ENCODE data around the gene ABITRAM. TPM values are rescaled to one million over a fixed set of nuclear protein-coding genes. Genes with fewer than 3 reads are reported as not detected.
A peak's percentile ranks its signal among the peaks of the same experiment; 100 is the strongest.

ABITRAM gene
- total and polyA plus RNA-seq, 9 donors = 6.3 to 13.4 (median 12.5) TPM

- no peak for DNase-seq
- Histone ChIP-seq H3K36me3 (ENCODE audit: control insufficient read depth, insufficient read depth, low read length) (peaks cover 60% of the 10 kb centered on the region), H3K27me3 (ENCODE audit: control insufficient read depth, insufficient read depth, low read length) (no peaks in the 10 kb centered on the region), H3K4me3 (ENCODE audit: low read length) (no peak overlapping the region), H3K27ac (ENCODE audit: low read length) (no peak overlapping the region), H3K9me3 (replicated peaks; ENCODE audit: control insufficient read depth, low read depth, low read length) (no peaks in the 10 kb centered on the region), H3K4me1 (ENCODE audit: control insufficient read depth, insufficient read depth, low read length) (no peaks in the 10 kb centered on the region)
Observed at GRCh38 chr9:108924466-108924865, 9.7 kb upstream of the ABITRAM start.

DNA sequence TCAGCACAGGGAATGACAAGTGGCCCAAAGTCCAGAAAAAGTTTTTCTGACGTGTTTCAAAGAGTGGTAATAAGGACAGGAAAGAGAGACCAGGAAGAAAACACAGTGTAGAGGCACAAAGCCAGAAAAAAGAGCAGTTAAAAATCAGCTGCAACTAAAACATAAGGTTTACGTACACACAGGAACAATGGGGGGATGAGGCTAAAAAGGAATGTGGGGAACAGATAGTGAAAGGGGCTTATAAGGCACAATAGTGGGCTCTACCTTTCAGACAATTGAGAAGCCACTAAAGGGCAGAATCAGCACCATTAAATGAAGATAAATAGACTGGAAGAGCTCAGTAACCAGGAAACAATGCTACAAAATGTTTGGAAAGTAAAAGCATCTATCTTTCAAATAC is 5.8 kb upstream of the ABITRAM start:
- no peak overlapping the region for H3K27ac ChIP-seq (ENCODE audit: low read length)
- no peaks in the 10 kb centered on the region for H3K27me3 ChIP-seq (ENCODE audit: control insufficient read depth, insufficient read depth, low read length)
- H3K4me3 ChIP-seq (ENCODE audit: low read length) = no peak overlapping the region
- DNase-seq = no peak
- H3K36me3 ChIP-seq (ENCODE audit: control insufficient read depth, insufficient read depth, low read length) = peaks cover 42% of the 10 kb centered on the region
- WGBS (ENCODE audit: insufficient coverage) = 71% methylated on average over 1 of the region's 2 CpGs
- no peaks in the 10 kb centered on the region for H3K9me3 ChIP-seq (replicated peaks; ENCODE audit: control insufficient read depth, low read depth, low read length)
- H3K4me1 ChIP-seq (ENCODE audit: control insufficient read depth, insufficient read depth, low read length) = peaks cover 9% of the 10 kb centered on the region

GRCh38 chr9:108933231-108933717 is 926 bp upstream of the ABITRAM start:
- peak overlapping the region; percentile 97 for H3K4me3 ChIP-seq (ENCODE audit: low read length)
- WGBS (ENCODE audit: insufficient coverage) = under 1% methylated on average over 24 of the region's 25 CpGs
- H3K9me3 ChIP-seq (replicated peaks; ENCODE audit: control insufficient read depth, low read depth, low read length) = no peaks in the 10 kb centered on the region
- peak overlapping the region; percentile 88 for H3K27ac ChIP-seq (ENCODE audit: low read length)
- H3K36me3 ChIP-seq (ENCODE audit: control insufficient read depth, insufficient read depth, low read length) = peaks cover 8% of the 10 kb centered on the region
- peaks cover 13% of the 10 kb centered on the region for H3K4me1 ChIP-seq (ENCODE audit: control insufficient read depth, insufficient read depth, low read length)
- peak; percentile 25 for DNase-seq
- H3K27me3 ChIP-seq (ENCODE audit: control insufficient read depth, insufficient read depth, low read length) = peaks cover 3% of the 10 kb centered on the region

- peak; percentile 95 for DNase-seq
- WGBS (ENCODE audit: insufficient coverage) = under 1% methylated on average over 44 of the region's 48 CpGs
- H3K4me1 ChIP-seq (ENCODE audit: control insufficient read depth, insufficient read depth, low read length) = peaks cover 13% of the 10 kb centered on the region
- peaks cover 3% of the 10 kb centered on the region for H3K27me3 ChIP-seq (ENCODE audit: control insufficient read depth, insufficient read depth, low read length)
- H3K27ac ChIP-seq (ENCODE audit: low read length) = peak within 1 kb of the TSS; percentile 88
- peaks cover 3% of the 10 kb centered on the region for H3K36me3 ChIP-seq (ENCODE audit: control insufficient read depth, insufficient read depth, low read length)
- H3K4me3 ChIP-seq (ENCODE audit: low read length) = peak within 1 kb of the TSS; percentile 97
- no peaks in the 10 kb centered on the region for H3K9me3 ChIP-seq (replicated peaks; ENCODE audit: control insufficient read depth, low read depth, low read length)
Observed at GRCh38 chr9:108933718-108934322, 380 bp upstream of the ABITRAM start, which contains the start of gene ELP1. Gene ELP1, minus strand, starts transcription at chr9:108934124. Its CDS starts 2,978 bp downstream, at chr9:108931146.

DNA sequence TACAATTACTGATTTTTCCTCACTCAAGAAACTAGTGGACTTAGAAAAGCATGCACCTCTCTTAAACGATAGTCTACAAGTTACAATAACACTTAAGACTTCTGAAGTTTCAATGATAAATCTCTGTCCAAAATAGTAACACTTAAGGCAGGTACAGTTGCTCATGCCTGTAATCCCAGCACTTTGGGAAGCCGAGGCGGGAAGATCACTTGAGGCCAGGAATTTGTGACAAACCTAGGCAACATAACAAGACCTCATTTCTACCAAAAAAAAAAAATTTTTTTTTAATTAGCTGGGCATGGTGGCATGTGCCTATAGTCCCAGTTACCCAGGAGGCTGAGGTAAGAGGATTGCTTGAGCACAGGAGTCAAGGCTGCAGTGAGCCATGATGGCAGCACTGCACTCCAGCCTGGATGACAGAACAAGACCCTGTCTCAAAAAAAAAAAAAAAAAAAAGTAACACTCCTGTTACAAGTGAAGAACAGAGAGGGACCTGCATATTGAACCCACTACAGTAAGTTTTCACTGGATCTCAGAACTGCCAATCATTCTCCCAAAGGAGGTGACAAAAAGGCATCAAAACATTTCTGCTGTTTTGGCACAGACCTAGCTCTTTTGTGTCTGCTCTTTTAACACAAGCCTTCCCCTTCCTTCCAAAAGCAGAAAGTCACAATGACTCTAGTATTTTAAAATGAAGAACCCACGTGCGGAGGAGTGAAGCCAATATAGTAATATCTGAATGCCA is 3.5 kb downstream of the ABITRAM start:
- H3K9me3 ChIP-seq (replicated peaks; ENCODE audit: control insufficient read depth, low read depth, low read length) = no peaks in the 10 kb centered on the region
- WGBS (ENCODE audit: insufficient coverage) = 100% methylated on average over 1 of the region's 5 CpGs
- H3K36me3 ChIP-seq (ENCODE audit: control insufficient read depth, insufficient read depth, low read length) = peaks cover 3% of the 10 kb centered on the region
- H3K27ac ChIP-seq (ENCODE audit: low read length) = no peak overlapping the region
- peaks cover 10% of the 10 kb centered on the region for H3K4me1 ChIP-seq (ENCODE audit: control insufficient read depth, insufficient read depth, low read length)
- no peak overlapping the region for H3K4me3 ChIP-seq (ENCODE audit: low read length)
- no peak for DNase-seq
- peaks cover 3% of the 10 kb centered on the region for H3K27me3 ChIP-seq (ENCODE audit: control insufficient read depth, insufficient read depth, low read length)

- Histone ChIP-seq H3K9me3 (replicated peaks; ENCODE audit: control insufficient read depth, low read depth, low read length) (no peaks in the 10 kb centered on the region), H3K27ac (ENCODE audit: low read length) (no peak overlapping the region), H3K4me1 (ENCODE audit: control insufficient read depth, insufficient read depth, low read length) (peaks cover 2% of the 10 kb centered on the region), H3K27me3 (ENCODE audit: control insufficient read depth, insufficient read depth, low read length) (no peaks in the 10 kb centered on the region), H3K36me3 (ENCODE audit: control insufficient read depth, insufficient read depth, low read length) (peaks cover 7% of the 10 kb centered on the region), H3K4me3 (ENCODE audit: low read length) (no peak overlapping the region)
- no CpG with 5 or more reads among the region's 4 CpGs for WGBS (ENCODE audit: insufficient coverage)
- no peak for DNase-seq
Observed at GRCh38 chr9:108939975-108940374, 5.8 kb downstream of the ABITRAM start.

DNA sequence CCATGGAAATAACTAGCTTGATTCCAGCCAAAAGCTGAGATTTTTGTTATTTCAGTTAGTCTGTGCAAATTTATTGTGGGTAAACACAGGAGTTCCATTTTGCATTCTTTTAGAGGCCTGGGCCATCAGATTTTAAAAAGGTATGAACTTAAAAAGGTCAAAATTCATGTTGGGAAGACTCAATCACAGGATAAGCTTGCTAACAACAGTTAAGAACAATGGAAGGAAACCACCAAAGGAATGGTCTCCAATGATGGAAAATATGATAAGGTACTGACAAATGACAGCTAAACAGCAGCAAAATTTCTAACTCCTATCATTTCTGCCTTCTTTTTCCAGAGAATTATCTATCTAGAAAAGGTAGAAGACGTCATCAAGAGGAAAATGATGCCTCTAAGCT is 16.0 kb downstream of the ABITRAM start:
- Histone ChIP-seq H3K27me3 (ENCODE audit: control insufficient read depth, insufficient read depth, low read length) (no peaks in the 10 kb centered on the region), H3K36me3 (ENCODE audit: control insufficient read depth, insufficient read depth, low read length) (peaks cover 3% of the 10 kb centered on the region), H3K4me3 (ENCODE audit: low read length) (no peak overlapping the region), H3K27ac (ENCODE audit: low read length) (no peak overlapping the region), H3K9me3 (replicated peaks; ENCODE audit: control insufficient read depth, low read depth, low read length) (no peaks in the 10 kb centered on the region), H3K4me1 (ENCODE audit: control insufficient read depth, insufficient read depth, low read length) (no peaks in the 10 kb centered on the region)
- DNase-seq = no peak
- WGBS (ENCODE audit: insufficient coverage) = no CpG with 5 or more reads among the region's 1 CpG

- WGBS (ENCODE audit: insufficient coverage) = no CpG with 5 or more reads among the region's 2 CpGs
- no peaks in the 10 kb centered on the region for H3K9me3 ChIP-seq (replicated peaks; ENCODE audit: control insufficient read depth, low read depth, low read length)
- no peak overlapping the region for H3K4me3 ChIP-seq (ENCODE audit: low read length)
- H3K4me1 ChIP-seq (ENCODE audit: control insufficient read depth, insufficient read depth, low read length) = no peaks in the 10 kb centered on the region
- no peak for DNase-seq
- no peaks in the 10 kb centered on the region for H3K36me3 ChIP-seq (ENCODE audit: control insufficient read depth, insufficient read depth, low read length)
- no peak overlapping the region for H3K27ac ChIP-seq (ENCODE audit: low read length)
- H3K27me3 ChIP-seq (ENCODE audit: control insufficient read depth, insufficient read depth, low read length) = no peaks in the 10 kb centered on the region
Observed at GRCh38 chr9:108951578-108951977, 17.4 kb downstream of the ABITRAM start.

- Histone ChIP-seq H3K36me3 (ENCODE audit: control insufficient read depth, insufficient read depth, low read length) (no peaks in the 10 kb centered on the region), H3K27me3 (ENCODE audit: control insufficient read depth, insufficient read depth, low read length) (no peaks in the 10 kb centered on the region), H3K4me3 (ENCODE audit: low read length) (no peak overlapping the region), H3K9me3 (replicated peaks; ENCODE audit: control insufficient read depth, low read depth, low read length) (no peaks in the 10 kb centered on the region), H3K4me1 (ENCODE audit: control insufficient read depth, insufficient read depth, low read length) (no peaks in the 10 kb centered on the region), H3K27ac (ENCODE audit: low read length) (no peak overlapping the region)
- peak; percentile 83 for DNase-seq
- no CpG with 5 or more reads among the region's 3 CpGs for WGBS (ENCODE audit: insufficient coverage)
Observed at GRCh38 chr9:108953983-108954574, 19.9 kb downstream of the ABITRAM start.

GRCh38 chr9:108956022-108956630 is 21.9 kb downstream of the ABITRAM start:
- H3K27me3 ChIP-seq (ENCODE audit: control insufficient read depth, insufficient read depth, low read length) = no peaks in the 10 kb centered on the region
- no CpG with 5 or more reads among the region's 4 CpGs for WGBS (ENCODE audit: insufficient coverage)
- H3K4me3 ChIP-seq (ENCODE audit: low read length) = no peak overlapping the region
- no peak for DNase-seq
- no peaks in the 10 kb centered on the region for H3K4me1 ChIP-seq (ENCODE audit: control insufficient read depth, insufficient read depth, low read length)
- no peaks in the 10 kb centered on the region for H3K9me3 ChIP-seq (replicated peaks; ENCODE audit: control insufficient read depth, low read depth, low read length)
- H3K27ac ChIP-seq (ENCODE audit: low read length) = no peak overlapping the region
- H3K36me3 ChIP-seq (ENCODE audit: control insufficient read depth, insufficient read depth, low read length) = no peaks in the 10 kb centered on the region

All from muscle of leg (tissue), 11 donors.